GM19025 (cell line): Measurements from ENCODE around the gene EVL.
"Not testable (repeated sequence)": the region's sequence is repeated elsewhere in the genome, so short reads cannot be mapped to it uniquely, and the experiment has no call there.

Experiments
- ATAC-seq: cut with Tn5 transposase; IDR thresholded peaks from one replicate; pipeline ENCODE4 v1.9.1; 2021; ENCODE audit warnings: mild to moderate bottlenecking, low read depth, moderate library complexity; ENCODE audit not compliant: unreplicated experiment

EVL gene

DNA sequence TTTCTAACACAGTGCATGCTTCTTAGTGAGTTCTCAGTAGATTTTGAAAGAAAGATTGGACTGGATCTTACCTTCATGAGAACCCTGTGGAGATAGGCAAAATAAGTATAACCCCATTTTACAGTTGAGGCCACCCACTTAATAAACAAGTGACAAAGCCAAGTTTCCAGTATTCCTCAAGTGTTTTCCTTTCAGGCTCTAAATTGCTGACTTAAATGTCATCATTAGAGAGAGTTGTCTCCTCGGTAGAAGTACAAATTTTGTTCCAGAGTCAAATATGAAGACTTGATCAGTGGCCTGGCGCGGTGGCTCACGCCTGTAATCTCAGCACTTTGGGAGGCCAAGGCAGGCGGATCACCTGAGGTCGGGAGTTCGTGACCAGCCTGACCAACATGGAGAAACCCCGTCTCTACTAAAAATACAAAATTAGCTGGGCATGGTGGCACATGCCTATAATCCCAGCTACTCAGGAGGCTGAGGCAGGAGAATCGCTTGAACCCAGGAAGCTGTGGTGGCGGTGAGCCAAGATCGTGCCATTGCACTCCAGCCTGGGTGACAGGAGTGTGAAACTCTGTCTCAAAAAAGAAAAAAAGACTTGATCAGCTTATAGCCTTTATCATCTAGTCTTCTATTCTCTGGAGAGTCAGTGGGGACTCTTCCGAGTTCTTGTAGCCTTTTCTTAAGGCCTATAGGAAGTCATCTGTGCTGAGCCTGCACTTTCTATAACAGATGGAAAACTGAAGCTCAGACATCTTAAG lies 708 bp upstream of the EVL start:
- not testable (repeated sequence) for ATAC-seq

DNA sequence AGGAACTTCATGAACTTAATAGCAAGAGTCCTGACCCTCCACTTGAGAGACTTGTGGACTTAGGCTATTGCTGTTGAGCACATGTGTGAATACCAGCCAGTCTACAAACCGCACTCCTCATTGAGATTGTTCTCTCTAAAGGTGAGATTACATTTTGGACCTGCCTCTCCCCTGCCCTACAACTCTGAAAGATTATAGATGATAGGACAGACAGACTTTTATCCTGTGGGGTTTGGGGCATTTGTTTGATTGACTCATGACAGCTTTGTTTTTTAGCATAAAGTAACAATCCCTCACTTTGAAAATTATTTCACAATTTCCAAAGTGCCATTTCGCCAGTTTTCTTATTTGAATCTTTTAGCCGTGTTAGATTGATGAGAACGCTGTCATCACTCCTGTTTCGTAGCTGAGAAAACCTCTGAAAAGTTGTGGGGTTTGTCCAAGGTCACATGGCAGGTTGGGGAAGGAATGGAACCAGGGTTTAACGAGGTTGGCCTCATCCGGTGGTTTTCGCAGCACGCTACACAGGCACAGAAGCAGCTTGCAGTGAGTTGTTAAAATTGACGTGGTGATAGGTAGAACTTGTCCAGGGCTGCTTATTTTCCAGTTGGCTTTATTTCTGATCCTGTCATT lies 836 bp downstream of the EVL start:
- ATAC-seq: peak; percentile 26

DNA sequence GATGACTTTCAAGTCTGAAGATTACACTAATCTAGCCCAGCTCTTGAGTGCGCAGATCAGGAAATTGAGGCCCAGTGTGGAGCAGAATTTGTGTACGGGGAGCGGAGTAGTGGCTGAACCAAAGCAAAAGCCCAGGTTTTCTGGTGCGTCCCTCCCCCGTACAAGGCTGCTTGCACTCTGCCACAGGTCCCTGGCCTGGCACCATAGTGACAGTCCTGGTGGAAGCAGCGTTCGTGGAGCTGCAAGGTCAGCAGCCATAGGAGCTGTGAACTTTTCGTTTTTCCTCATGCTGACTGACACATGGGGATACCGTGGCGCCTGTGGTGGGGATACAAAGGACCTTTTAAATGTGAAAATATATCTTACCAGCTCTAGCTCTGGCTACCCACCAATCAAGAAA lies 1.7 kb downstream of the EVL start:
- ATAC-seq: no peak

DNA sequence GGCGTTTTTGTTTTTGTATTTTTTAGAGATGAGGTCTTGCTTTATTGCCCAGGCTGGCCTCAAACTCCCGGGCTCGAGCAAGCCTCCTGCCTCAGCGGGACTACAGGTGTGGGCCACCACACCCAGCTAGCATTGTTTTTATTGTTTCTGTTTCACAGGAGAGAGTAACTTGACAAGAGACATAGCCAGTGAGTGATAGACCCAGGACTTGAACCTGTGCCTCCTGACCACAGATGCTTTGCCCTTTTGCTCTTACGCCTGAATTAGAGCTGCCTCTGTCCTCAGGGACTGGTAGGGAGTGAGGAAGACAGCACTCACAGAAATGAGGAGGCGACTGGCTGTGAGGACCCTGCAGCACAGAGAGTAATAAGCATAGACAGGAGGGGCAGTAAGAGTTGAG lies 2.3 kb downstream of the EVL start:
- ATAC-seq: no peak

DNA sequence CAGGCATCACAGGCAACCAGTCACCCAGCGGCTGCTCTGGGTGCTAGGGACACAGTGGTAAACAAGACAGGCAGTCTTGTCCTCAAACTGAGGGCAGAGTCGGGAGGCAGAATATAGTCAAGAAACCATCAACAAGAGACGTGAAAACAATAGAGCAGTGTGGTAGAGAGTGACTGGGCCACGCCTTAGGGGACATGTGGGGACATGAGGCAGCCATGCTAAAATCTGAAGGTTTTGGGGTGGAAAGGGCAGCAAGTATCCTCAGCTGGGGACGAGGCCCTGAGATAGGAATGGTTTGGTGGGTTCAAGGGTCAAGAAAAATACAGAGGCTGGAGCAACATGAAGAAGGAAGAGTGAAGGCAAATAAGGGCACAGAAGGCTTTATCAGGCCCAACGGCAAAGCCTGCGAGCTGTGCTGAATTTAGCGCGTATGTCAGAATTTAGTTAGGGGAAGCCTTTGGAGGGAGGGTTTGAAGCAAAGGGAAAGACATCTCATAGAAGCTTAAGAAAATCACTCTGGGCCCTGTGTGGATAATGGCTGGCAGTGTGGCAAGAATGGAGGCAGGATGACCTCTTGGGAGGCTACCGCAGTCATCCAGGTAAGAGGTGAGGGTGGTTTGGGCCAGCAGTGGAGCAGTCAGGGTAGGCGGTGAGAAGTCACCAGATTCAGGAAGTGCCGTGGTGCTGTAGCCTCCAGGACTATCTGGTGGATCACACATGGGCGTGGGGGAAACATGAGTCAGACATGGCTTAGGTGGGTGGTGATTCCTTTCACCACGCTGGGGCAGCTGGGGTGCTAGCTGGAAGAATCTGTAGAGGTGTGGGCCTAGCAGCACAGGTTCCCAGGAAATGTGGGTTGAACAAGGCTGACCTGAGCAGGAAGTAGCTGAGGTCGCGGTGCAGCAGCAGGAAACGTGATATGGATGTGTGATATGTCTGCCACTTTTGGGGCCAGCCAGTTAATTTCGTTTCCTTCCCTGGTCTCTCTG lies 3.0 kb downstream of the EVL start:
- ATAC-seq: no peak

DNA sequence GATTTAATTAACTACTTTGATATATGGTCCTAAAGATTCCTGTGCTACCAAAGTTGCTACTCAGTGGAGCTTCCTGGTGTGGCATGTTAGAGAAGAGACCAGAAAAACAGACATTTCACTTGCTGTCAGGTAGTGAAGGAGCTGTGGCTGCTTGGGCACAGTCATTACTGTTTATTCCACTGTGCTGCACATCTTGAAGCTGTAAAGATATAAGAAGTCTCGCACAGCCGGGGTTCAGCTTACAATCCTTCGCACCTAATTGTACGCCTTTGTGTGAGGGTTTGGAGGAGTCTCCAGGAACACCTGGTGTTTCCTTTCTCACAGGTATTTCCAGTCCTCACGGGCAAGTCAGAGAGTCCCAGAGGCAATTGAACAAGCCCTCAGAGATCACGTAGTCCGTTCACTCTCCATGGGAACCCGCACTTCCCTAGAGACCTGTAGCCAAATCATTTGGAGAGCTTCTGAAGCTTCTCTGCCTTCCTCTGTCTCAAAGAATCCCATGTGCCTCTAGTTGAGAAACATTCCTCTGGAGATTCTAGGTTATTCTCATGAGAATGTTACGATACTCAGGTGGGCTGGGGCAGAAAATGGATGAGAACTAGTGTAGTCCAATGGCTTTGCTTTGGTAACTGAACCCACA lies 4.1 kb downstream of the EVL start:
- no peak for ATAC-seq

DNA sequence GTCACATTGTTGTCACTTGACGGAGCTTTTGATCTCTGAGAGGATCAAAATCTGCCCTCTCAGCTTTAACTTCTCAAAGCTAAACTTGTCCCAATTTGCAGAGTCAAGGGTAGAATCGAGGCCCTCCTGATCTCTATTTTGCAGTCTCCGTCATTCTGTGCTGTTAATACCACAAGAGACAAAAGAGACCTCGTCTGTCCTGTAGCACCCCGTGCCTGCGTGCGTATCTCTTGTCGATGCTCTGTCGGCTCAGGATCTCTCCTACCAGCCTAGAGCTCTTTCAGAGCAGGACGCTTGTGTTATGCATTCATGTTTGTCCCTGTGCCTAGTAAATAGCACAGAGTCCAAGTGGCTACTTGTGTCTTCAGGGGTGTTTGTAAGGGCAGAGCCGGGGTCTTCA lies 5.1 kb downstream of the EVL start:
- ATAC-seq: no peak

DNA sequence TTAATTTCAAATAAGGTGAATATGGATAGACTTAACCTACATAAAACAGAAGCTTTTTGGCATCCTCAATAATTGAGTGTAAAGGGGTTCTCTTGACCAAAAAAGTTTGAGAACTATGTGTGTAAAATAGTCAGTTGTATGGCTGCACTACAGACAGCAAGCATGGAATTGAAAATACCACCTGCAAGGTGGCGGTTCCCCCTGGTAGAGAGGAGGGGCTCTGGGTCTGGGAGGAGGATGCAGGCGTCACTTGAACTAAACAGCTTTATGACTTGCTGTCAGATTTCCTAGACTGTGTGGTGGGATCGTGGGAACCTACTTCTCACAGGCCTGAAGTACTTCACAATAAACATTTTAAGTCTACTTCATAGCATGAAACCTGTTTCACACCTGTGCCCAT lies 6.3 kb downstream of the EVL start:
- ATAC-seq: no peak

DNA sequence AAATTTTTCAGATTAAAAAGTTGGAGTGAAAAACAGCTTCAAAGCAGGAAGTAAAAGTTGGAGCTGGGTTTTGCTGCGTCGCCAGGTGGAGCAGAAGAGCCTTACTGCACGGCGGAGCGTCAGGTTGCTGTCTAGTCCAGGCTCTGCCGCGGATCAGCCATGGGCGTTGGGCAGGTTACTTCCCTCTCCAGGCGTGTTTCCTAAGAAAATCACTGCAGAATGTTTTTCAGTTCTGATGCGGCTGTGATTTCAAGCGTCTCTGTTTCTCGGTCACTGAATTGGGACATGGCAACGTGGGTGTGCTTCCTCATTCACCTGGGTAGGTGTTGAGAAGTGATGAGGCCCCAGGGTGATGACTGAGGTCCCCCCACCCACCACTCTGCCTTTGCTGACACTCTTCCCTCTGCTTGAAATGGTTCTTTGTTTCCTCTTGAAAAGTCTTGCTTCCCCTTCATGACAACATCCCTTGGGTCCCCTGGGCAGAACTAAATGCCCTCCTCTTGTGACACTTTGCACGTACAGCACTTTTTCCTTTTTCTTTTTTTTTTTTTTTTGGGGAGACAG lies 7.6 kb downstream of the EVL start:
- no peak for ATAC-seq

DNA sequence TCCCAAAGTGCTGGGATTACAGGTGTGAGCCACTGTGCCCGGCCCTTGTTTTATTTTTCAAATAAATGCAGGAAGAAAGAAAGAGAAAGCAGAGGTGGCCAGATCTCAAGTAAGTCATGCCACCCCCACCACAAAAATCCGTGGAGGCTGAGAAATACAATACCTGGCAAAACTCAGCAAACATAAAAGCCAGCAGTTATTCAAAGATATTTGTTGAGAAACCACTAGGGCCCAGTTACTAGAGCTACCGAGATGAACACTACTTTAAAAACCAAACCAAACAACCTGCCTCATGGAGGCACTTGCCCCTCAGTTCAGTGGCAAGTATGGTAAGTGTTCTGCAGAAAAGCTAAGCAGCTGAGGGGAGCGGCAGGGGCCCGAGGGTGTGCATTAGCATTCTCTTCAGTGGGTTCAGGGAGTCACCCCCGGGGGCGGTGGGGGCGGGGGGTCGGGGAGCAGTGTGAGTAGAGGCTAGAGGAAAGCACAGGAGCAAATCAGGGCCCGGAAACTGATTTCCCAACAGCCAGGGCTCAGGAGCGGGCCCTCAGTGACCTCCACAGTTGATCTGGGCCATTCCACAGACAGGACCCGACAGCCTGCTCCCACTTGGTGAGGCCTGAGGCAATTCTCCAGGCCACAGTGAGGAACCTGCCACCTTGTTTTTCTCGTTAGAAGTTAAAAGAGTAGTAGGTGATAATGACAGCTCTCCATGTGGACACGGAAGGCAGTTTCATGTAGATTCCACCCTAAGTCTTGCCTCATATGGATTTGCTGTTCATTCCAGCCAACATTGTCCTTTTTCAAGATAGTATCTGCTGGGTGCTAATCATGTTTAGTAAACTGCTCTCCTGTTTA lies 8.6 kb downstream of the EVL start:
- ATAC-seq: no peak

DNA sequence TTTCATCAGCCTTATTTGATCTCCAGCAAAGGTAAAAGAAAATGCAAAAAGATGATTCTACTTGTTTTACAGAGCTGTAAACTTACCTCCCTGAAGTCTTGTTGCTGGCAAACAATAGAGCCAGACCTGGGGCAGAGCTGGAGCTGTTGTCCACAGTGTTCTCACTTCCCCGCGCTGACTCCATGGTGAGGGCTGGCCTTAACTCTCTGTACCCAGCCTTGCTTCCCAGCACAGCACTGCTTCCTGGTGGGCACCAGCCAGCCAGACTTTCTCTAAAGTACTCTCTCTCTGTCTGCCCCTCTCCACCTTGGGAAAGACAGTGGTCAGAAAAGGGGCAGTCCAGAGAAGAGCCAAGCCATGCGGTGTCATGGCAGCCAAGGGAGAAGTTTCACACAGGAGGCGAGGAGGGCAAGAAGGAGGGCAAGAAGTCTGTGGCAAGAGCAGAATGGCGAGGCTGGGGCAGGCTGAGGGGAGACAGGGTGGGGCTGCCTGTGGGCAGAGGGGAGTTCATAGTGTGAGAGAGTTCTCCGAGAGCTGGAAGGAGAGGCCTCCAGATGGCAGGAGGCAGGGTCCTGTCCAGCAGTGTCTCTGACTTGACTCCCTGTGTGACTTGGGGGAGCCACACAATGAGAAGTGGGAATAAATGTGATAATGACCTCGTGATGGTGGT lies 9.3 kb downstream of the EVL start:
- ATAC-seq: no peak

DNA sequence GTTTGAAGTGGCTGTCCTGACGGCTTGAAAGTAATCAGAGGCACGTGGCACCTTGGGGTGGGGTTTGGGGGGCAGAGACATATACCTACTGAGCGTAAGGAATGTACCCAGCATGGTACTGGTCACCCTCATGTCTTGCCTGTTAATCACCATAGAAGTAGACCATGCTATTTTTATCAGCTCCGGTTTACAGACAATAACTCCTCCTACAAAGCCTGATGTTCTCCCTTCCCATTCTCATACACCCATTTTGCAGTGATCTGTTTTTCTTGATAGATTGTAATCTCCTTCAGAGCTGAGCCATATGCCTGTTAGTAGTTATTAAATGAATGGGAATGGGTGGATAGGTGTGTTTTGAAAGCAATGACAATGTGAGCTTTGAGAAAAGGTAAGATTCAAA lies 10.5 kb downstream of the EVL start:
- ATAC-seq: no peak

DNA sequence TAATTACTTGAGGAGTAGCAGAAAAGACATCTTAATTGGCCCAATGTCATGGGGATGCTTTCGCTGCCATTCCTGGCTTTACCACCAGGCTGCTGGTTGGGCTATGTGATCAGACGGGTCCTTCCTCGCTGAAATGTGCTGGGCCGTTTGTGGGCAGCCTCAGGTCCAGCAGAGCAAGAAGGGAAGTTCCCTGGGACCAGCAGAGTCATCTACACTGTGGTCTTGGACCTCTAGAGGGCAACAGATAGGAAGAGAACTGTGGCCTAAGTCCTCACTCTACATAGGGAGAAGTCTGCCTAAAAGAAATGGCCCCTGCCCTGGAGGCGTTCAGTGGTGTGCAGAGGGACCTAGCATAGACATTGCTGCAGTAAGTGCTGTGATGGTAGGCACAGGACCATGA lies 10.9 kb downstream of the EVL start:
- ATAC-seq: no peak

DNA sequence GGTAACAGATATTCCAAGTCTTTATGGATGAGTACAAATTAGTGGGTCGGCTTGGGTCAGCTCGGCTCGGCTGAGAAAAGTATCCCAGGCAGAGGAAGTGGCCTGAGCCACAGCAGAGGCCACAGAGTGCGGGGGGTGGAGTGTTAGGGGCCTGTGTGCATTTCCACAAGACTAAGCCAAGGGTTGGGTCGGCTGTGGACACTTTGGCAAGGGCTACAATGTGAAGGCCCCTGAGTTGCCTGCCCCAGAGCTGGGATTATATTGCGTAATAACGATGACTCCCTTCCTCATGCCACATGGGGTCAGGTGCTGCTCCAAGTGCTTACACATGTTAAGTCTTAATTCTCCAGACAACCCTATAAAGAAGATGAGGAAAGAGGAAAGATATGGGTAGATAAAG lies 11.4 kb downstream of the EVL start:
- no peak for ATAC-seq

DNA sequence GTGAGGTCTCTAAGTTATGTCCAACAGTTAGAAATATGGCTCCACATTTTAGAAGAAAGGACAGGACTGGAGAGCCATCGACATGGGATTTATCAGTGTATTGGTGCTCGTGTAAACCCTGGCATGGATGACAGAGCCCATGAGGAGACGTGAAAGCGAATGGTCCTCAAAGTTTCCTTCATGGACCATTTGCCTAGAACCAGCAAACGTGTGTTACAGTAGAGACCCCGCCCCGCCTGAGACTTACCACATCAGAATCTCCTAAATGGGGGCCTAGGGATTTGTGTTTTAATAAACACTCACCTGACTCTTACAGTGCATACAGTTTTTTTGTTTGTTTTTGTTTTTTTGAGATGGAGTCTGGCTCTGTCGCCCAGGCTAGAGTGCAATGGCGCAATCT lies 12.2 kb downstream of the EVL start:
- no peak for ATAC-seq

DNA sequence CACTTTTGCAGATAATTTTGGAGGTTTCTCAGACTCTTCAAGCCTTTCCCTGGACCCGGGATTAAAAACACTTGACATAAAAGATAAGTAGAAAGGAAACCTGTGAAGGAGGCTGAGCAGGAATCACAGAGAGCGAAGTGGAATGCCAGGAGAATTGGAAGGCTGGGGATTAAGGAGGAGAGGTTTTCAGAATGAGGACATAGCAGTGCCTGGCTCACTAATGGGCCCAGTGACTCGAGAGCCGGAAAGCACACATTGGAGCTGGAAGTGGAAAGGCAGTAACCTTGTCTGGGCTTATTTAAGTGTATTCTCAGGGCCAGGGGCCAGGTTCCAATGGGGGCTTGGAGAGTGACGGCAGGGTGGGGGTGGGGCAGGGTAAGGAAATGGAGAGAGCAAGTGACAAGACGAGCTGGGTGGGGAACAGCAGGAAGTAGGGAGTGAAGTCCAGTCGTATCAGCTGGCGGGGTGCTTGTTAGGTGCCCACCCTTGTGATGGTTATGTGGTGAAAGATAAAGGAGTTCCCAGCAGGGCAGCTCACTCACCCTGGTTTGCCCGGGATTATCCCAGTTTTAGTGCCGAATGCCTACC lies 13.1 kb downstream of the EVL start:
- ATAC-seq: no peak

DNA sequence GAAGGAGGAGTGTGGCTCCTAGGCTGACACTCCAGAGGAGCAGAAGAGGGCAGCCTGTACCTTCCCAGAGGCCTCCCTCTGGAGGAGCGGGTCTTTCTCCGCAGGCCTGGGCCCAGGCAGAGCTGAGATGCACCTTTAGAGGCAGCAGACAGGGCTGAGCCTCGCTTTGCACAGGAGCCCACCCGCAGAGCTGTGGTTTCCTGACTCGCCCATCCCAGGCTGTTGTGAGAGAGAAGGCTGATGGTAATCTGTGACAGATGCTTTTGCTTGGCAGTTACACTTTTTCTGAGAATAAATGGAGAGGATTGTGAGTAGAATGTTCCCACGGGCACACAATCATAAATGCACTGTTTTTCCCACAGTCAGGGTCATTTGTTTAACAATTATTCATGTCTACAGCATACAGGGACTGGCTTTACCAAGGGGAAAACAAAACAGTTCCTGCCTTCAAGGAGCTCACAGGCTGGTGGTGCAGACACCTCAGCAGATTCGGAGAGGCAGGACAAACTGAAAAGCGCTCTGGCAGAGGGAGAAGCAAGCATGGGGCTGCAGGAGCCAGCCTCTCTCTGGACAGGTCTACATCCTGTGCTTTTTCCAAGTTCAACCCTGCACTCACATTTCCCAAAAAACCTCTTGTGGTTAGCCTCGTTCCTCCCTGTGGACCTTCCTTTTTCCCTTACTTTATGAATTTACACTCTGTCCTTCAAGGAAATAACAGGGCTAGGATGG lies 13.9 kb downstream of the EVL start:
- no peak for ATAC-seq

DNA sequence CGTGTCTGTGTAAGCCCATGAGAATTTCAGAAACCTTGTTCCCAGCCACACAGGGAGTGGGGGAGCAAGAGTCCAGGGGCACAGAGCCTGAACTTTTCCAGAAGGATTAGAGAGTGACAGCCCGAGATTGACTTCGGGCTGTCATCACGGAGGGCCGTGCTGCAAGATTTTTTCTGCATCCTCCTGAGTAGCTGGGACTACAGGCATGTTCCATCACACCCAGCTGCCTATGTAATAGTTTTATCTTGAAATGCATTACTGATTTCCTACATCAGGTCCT lies 14.4 kb downstream of the EVL start:
- ATAC-seq: no peak
